Neural progenitor cell (in vitro differentiated cells): ENCODE data around the gene GADD45G. TPM values are rescaled to one million over a fixed set of nuclear protein-coding genes. Genes with fewer than 3 reads are reported as not detected.

Experiments used
- DNase-seq: peaks from one replicate; pipeline ENCODE4 v3.0.0-alpha.2; 2016; ENCODE audit warnings: low spot score
- H2AFZ ChIP-seq: fragments of 200-600 bp; sonication (generic); replicated peaks from 2 replicates; pipeline ENCODE4 v1.6.1; 2016; ENCODE audit warnings: antibody characterized with exemption
- H3F3A ChIP-seq: fragments of 200-600 bp; sonication (generic); 2 replicates; pipeline ENCODE4 v1.6.1; 2016; ENCODE audit warnings: antibody characterized with exemption, low read depth
- H3K27ac ChIP-seq: fragments of 200-600 bp; sonication (generic); 2 replicates; pipeline ENCODE4 v1.5.1; 2016; ENCODE audit warnings: mild to moderate bottlenecking
- H3K27me3 ChIP-seq: fragments of 200-600 bp; sonication (generic); 2 replicates; pipeline ENCODE4 v1.6.1; 2016; ENCODE audit warnings: mild to moderate bottlenecking, moderate library complexity
- H3K36me3 ChIP-seq: fragments of 200-600 bp; sonication (generic); 2 replicates; pipeline ENCODE4 v1.5.1; 2016
- H3K4me1 ChIP-seq: fragments of 200-600 bp; sonication (generic); 2 replicates; pipeline ENCODE4 v1.6.1; 2016; ENCODE audit warnings: mixed run types
- H3K4me2 ChIP-seq: fragments of 200-600 bp; sonication (generic); 2 replicates; pipeline ENCODE4 v1.6.1; 2016
- H3K4me3 ChIP-seq: fragments of 200-600 bp; sonication (generic); 2 replicates; pipeline ENCODE4 v1.5.1; 2016
- H3K79me2 ChIP-seq: fragments of 200-600 bp; sonication (generic); 2 replicates; pipeline ENCODE4 v1.6.1; 2016; ENCODE audit warnings: low read depth
- H3K9ac ChIP-seq: fragments of 200-600 bp; sonication (generic); 2 replicates; pipeline ENCODE4 v1.6.1; 2016
- H3K9me3 ChIP-seq: fragments of 200-600 bp; sonication (generic); 2 replicates; pipeline ENCODE4 v1.5.1; 2016; ENCODE audit warnings: low read depth
- H4K20me1 ChIP-seq: fragments of 200-600 bp; sonication (generic); 2 replicates; pipeline ENCODE4 v1.6.1; 2016; ENCODE audit warnings: low read depth
- H3K27ac Mint-ChIP-seq: 3 replicates; pipeline ENCODE4 v1.8.0; 2021; ENCODE audit warnings: mixed read lengths
- H3K27me3 Mint-ChIP-seq: 2 replicates; pipeline ENCODE4 v1.8.0; 2022; ENCODE audit warnings: low read depth, mild to moderate bottlenecking, inconsistent platforms, moderate library complexity, mixed read lengths; ENCODE audit not compliant: insufficient read depth
- H3K36me3 Mint-ChIP-seq: 3 replicates; pipeline ENCODE4 v1.8.0; 2021; ENCODE audit warnings: mixed read lengths
- H3K4me1 Mint-ChIP-seq: 3 replicates; pipeline ENCODE4 v1.8.0; 2021; ENCODE audit warnings: mixed read lengths
- H3K4me3 Mint-ChIP-seq: 3 replicates; pipeline ENCODE4 v1.8.0; 2021; ENCODE audit warnings: mild to moderate bottlenecking, moderate library complexity, mixed read lengths
- H3K9me3 Mint-ChIP-seq: 3 replicates; pipeline ENCODE4 v1.8.0; 2020; ENCODE audit warnings: mixed read lengths
- EZH2 ChIP-seq: fragments of 200-600 bp; sonication (generic); IDR thresholded peaks from 2 replicates; pipeline ENCODE4 v1.6.1; 2017; ENCODE audit warnings: antibody characterized with exemption, mild to moderate bottlenecking, moderate library complexity
- EZH2phosphoT487 ChIP-seq: fragments of 200-600 bp; sonication (generic); IDR thresholded peaks from 2 replicates; pipeline ENCODE4 v1.6.1; 2017; ENCODE audit warnings: antibody characterized with exemption
- total RNA-seq: library from RNA; depleted of rRNA; stranded (reverse); fragments of >200 nt; gene quantifications from 2 replicates; pipeline ENCODE4 v1.2.3, GENCODE V29; 2015; ENCODE audit warnings: low replicate concordance
- TF ChIP-seq, protein P1 (sequence below): fragments of 200-600 bp; sonication (generic); IDR thresholded peaks from 2 replicates; pipeline ENCODE4 v1.5.1; 2017; ENCODE audit warnings: antibody characterized with exemption, mild to moderate bottlenecking

GADD45G gene
- total RNA-seq, 1 donor from 2014 or later = not detected

GRCh38 chr9:89633404-89633803 lies 28.6 kb downstream of the GADD45G start:
- Histone ChIP-seq H4K20me1 (no peaks in the 10 kb centered on the region), H3K4me2 (no peak overlapping the region), H3K4me3 (no peak overlapping the region), H3K36me3 (no peaks in the 10 kb centered on the region), H3K27ac (no peak overlapping the region), H3F3A (no peaks in the 10 kb centered on the region), H3K9me3 (no peaks in the 10 kb centered on the region), H2AFZ (no peak overlapping the region), H3K4me1 (peaks cover 9% of the 10 kb centered on the region), H3K79me2 (no peaks in the 10 kb centered on the region), H3K27me3 (no peaks in the 10 kb centered on the region), H3K9ac (no peak overlapping the region)
- Mint-ChIP-seq H3K9me3 (no peaks in the 10 kb centered on the region), H3K36me3 (no peaks in the 10 kb centered on the region), H3K27me3 (peaks cover 17% of the 10 kb centered on the region), H3K4me3 (no peak overlapping the region), H3K27ac (no peak overlapping the region), H3K4me1 (peaks cover 21% of the 10 kb centered on the region)
- no peak for TF ChIP-seq EZH2
- TF ChIP-seq, protein P1, sequence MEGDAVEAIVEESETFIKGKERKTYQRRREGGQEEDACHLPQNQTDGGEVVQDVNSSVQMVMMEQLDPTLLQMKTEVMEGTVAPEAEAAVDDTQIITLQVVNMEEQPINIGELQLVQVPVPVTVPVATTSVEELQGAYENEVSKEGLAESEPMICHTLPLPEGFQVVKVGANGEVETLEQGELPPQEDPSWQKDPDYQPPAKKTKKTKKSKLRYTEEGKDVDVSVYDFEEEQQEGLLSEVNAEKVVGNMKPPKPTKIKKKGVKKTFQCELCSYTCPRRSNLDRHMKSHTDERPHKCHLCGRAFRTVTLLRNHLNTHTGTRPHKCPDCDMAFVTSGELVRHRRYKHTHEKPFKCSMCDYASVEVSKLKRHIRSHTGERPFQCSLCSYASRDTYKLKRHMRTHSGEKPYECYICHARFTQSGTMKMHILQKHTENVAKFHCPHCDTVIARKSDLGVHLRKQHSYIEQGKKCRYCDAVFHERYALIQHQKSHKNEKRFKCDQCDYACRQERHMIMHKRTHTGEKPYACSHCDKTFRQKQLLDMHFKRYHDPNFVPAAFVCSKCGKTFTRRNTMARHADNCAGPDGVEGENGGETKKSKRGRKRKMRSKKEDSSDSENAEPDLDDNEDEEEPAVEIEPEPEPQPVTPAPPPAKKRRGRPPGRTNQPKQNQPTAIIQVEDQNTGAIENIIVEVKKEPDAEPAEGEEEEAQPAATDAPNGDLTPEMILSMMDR = no peak
- TF ChIP-seq EZH2phosphoT487 = no peak
- no peak for DNase-seq

DNA sequence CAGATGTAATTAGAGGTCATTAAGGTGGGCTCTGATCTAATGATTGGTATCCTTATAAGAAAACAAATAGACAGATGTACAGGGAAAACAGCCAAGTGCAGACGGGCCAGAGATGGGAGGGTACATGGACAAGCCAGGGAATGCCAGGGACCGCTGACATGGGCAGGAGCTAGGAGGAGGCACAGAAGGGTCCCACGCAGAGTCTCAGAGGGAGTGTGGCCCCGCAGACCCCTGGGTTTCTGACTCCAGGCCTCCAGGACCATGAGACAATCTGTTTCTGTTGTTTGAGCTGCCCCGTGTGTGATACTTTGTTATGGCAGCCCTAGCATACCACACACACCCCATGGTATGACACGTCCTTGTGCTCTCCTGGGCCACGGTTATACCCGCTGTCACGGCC lies 29.1 kb downstream of the GADD45G start:
- Mint-ChIP-seq H3K27ac (no peak overlapping the region), H3K9me3 (no peaks in the 10 kb centered on the region), H3K36me3 (no peaks in the 10 kb centered on the region), H3K4me1 (peaks cover 21% of the 10 kb centered on the region), H3K27me3 (peaks cover 22% of the 10 kb centered on the region), H3K4me3 (no peak overlapping the region)
- H3K9me3 ChIP-seq = no peaks in the 10 kb centered on the region
- H3K4me3 ChIP-seq = no peak overlapping the region
- no peak overlapping the region for H3K9ac ChIP-seq
- no peaks in the 10 kb centered on the region for H3K27me3 ChIP-seq
- no peak for DNase-seq
- no peaks in the 10 kb centered on the region for H3F3A ChIP-seq
- TF ChIP-seq EZH2 (no peak), EZH2phosphoT487 (no peak)
- TF ChIP-seq, protein P1 = no peak
- H4K20me1 ChIP-seq = no peaks in the 10 kb centered on the region
- no peaks in the 10 kb centered on the region for H3K36me3 ChIP-seq
- no peak overlapping the region for H3K27ac ChIP-seq
- H2AFZ ChIP-seq = no peak overlapping the region
- H3K79me2 ChIP-seq = no peaks in the 10 kb centered on the region
- peaks cover 9% of the 10 kb centered on the region for H3K4me1 ChIP-seq
- no peak overlapping the region for H3K4me2 ChIP-seq

DNA sequence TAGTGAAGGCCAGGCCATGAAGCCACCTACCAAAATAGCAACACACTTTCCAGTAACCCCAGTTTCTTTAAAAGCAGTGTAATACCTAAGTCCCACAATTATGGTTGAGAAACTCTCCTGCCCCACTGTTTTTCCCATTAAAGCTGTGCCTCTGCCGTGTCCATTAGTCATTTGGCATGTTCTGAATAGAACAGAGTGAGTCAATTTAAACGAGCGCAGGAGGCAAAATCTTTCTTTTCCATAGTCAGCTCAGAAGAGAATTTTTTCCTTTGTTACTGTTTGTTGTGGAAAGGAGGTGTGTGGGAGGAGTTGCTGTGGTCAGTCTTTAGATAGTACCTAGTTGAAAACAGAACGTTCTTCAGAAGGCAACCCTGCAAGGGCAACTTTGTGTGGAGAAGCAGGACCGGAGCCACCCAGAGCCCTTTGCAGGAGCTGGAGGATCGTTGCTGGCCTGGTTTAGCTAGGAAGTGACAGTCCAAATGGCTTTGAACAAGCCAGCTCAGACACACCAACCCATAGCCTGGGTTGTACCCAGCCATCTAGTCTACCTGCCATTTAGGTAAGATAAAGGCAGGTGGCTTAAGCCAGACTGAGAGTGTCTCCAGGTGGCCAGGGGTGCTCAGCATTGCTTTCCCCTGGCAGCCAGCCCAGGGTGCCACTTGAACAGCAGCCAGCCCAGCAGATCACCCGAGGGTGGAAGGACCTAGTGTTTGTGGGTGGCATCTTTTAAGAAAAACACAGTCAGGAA lies 30.4 kb downstream of the GADD45G start:
- Histone ChIP-seq H2AFZ (no peak overlapping the region), H3K9me3 (no peaks in the 10 kb centered on the region), H3K4me1 (peaks cover 13% of the 10 kb centered on the region), H4K20me1 (no peaks in the 10 kb centered on the region), H3K9ac (no peak overlapping the region), H3F3A (no peaks in the 10 kb centered on the region), H3K4me2 (no peak overlapping the region), H3K4me3 (no peak overlapping the region), H3K27ac (no peak overlapping the region), H3K79me2 (no peaks in the 10 kb centered on the region), H3K36me3 (no peaks in the 10 kb centered on the region), H3K27me3 (no peaks in the 10 kb centered on the region)
- H3K36me3 Mint-ChIP-seq = no peaks in the 10 kb centered on the region
- DNase-seq = no peak
- no peak overlapping the region for H3K27ac Mint-ChIP-seq
- no peaks in the 10 kb centered on the region for H3K9me3 Mint-ChIP-seq
- peaks cover 22% of the 10 kb centered on the region for H3K27me3 Mint-ChIP-seq
- peaks cover 16% of the 10 kb centered on the region for H3K4me1 Mint-ChIP-seq
- TF ChIP-seq EZH2 (no peak), EZH2phosphoT487 (no peak)
- TF ChIP-seq, protein P1 = no peak
- H3K4me3 Mint-ChIP-seq = no peak overlapping the region
